Testis (tissue), 2 donors: ENCODE measurements around the gene NLK.

Experiments used
- POLR2A ChIP-seq: fragments of 450-650 bp; IDR thresholded peaks from one replicate; pipeline ENCODE4 v1.6.1; 2017; ENCODE audit warnings: antibody characterized with exemption, mild to moderate bottlenecking, moderate library complexity
- TF ChIP-seq, protein P1 (sequence below), 3 experiments: fragments of 450-650 bp in 2 of 3; fragments of 200-600 bp in 1 of 3; sonication (generic) in 1 of 3; IDR thresholded peaks; one replicate each; pipeline ENCODE4 v1.5.1; 2016 to 2019; ENCODE audit warnings: antibody characterized with exemption in 3 of 3, mild to moderate bottlenecking in 2 of 3, moderate library complexity in 1 of 3

DNA sequence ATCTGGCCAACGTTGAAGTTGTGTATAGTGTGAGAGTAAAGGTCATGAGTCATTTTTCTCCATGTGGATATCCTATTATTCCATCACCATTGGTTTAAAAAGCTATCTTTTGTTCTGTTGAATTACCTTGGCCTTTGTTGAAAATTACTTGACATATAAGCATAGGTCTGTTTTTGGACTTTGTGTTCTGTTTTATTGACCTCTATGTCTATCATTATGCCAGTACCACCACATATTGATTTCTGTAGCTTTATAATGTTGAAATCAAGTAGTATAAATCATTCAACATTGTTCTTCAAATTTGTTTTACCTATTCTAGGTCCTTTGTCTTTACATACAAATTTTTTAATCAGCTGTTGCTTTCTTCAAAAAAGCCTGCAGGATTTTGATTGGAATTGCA lies 58.5 kb downstream of the NLK start:
- TF ChIP-seq, protein P1, sequence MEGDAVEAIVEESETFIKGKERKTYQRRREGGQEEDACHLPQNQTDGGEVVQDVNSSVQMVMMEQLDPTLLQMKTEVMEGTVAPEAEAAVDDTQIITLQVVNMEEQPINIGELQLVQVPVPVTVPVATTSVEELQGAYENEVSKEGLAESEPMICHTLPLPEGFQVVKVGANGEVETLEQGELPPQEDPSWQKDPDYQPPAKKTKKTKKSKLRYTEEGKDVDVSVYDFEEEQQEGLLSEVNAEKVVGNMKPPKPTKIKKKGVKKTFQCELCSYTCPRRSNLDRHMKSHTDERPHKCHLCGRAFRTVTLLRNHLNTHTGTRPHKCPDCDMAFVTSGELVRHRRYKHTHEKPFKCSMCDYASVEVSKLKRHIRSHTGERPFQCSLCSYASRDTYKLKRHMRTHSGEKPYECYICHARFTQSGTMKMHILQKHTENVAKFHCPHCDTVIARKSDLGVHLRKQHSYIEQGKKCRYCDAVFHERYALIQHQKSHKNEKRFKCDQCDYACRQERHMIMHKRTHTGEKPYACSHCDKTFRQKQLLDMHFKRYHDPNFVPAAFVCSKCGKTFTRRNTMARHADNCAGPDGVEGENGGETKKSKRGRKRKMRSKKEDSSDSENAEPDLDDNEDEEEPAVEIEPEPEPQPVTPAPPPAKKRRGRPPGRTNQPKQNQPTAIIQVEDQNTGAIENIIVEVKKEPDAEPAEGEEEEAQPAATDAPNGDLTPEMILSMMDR (IDR thresholded peaks at IDR 0.05) = no peak
- TF ChIP-seq POLR2A = no peak
